ENCODE measurements around the gene IL4R.

IL4R gene

GRCh38 chr16:27353853-27354252 is 40.1 kb downstream of the IL4R start:
- in situ Hi-C loops (cut with MboI; ENCODE audit: low sequenced_read_pairs): no loop called here

- in situ Hi-C loops (cut with MboI; ENCODE audit: low sequenced_read_pairs): no loop called here
Observed at GRCh38 chr16:27355610-27356009, 41.8 kb downstream of the IL4R start.

- in situ Hi-C loops (cut with MboI; ENCODE audit: low sequenced_read_pairs): no loop called here
Observed at GRCh38 chr16:27356794-27357193, 43.0 kb downstream of the IL4R start.

GRCh38 chr16:27359051-27359450 is 45.3 kb downstream of the IL4R start:
- in situ Hi-C loops (cut with MboI; ENCODE audit: low sequenced_read_pairs): no loop called here

GRCh38 chr16:27359615-27360014 is 45.8 kb downstream of the IL4R start:
- in situ Hi-C loops (cut with MboI; ENCODE audit: low sequenced_read_pairs): no loop called here

GRCh38 chr16:27361987-27362386 is 48.2 kb downstream of the IL4R start:
- in situ Hi-C loops (cut with MboI; ENCODE audit: low sequenced_read_pairs): no loop called here

GRCh38 chr16:27362570-27363245 is 48.9 kb downstream of the IL4R start:
- in situ Hi-C loops (cut with MboI; ENCODE audit: low sequenced_read_pairs): no loop called here

- in situ Hi-C loops (cut with MboI; ENCODE audit: low sequenced_read_pairs): no loop called here
Observed at GRCh38 chr16:27363246-27363632, 49.5 kb downstream of the IL4R start.

- in situ Hi-C loops (cut with MboI; ENCODE audit: low sequenced_read_pairs): no loop called here
Observed at GRCh38 chr16:27363797-27364196, 50.0 kb downstream of the IL4R start.

GRCh38 chr16:27364493-27365141 is 50.8 kb downstream of the IL4R start:
- in situ Hi-C loops (cut with MboI; ENCODE audit: low sequenced_read_pairs): no loop called here

- in situ Hi-C loops (cut with MboI; ENCODE audit: low sequenced_read_pairs): no loop called here
Observed at GRCh38 chr16:27365142-27366089, 51.6 kb downstream of the IL4R start.

GRCh38 chr16:27366687-27367460 is 53.1 kb downstream of the IL4R start:
- in situ Hi-C loops (cut with MboI; ENCODE audit: low sequenced_read_pairs): no loop called here

- in situ Hi-C loops (cut with MboI; ENCODE audit: low sequenced_read_pairs): no loop called here
Observed at GRCh38 chr16:27367461-27368357, 53.9 kb downstream of the IL4R start.

- in situ Hi-C loops (cut with MboI; ENCODE audit: low sequenced_read_pairs): no loop called here
Observed at GRCh38 chr16:27368358-27368722, 54.6 kb downstream of the IL4R start.

GRCh38 chr16:27369806-27370205 is 56.0 kb downstream of the IL4R start:
- in situ Hi-C loops (cut with MboI; ENCODE audit: low sequenced_read_pairs): no loop called here

- in situ Hi-C loops (cut with MboI; ENCODE audit: low sequenced_read_pairs): no loop called here
Observed at GRCh38 chr16:27370318-27370717, 56.5 kb downstream of the IL4R start.

- in situ Hi-C loops (cut with MboI; ENCODE audit: low sequenced_read_pairs): no loop called here
Observed at GRCh38 chr16:27373312-27373711, 59.5 kb downstream of the IL4R start.

- in situ Hi-C loops (cut with MboI; ENCODE audit: low sequenced_read_pairs): no loop called here
Observed at GRCh38 chr16:27374221-27374803, 60.5 kb downstream of the IL4R start.

GRCh38 chr16:27374804-27375425 is 61.1 kb downstream of the IL4R start:
- in situ Hi-C loops (cut with MboI; ENCODE audit: low sequenced_read_pairs): no loop called here
